H9 (cell line): ENCODE data around the gene CR1L. TPM values are rescaled to one million over a fixed set of nuclear protein-coding genes. Genes with fewer than 3 reads are reported as not detected.

Experiments
- DNase-seq: peaks from one replicate; pipeline ENCODE4 v3.0.0-alpha.2; 2017
- H2AFZ ChIP-seq: one replicate; pipeline ENCODE4 v1.6.1; 2013; ENCODE audit warnings: mild to moderate bottlenecking, low read length, control low read depth, moderate library complexity
- H2AK5ac ChIP-seq: 2 replicates; pipeline ENCODE4 v1.6.1; 2013; ENCODE audit warnings: low read length, control low read depth, mixed read lengths; ENCODE audit not compliant: insufficient read length
- H2BK120ac ChIP-seq: one replicate; pipeline ENCODE4 v1.6.1; 2013; ENCODE audit warnings: low read depth, mild to moderate bottlenecking, low read length, control low read depth, inconsistent platforms; ENCODE audit not compliant: poor library complexity, severe bottlenecking
- H2BK12ac ChIP-seq: 2 replicates; pipeline ENCODE4 v1.6.1; 2013; ENCODE audit warnings: low read length, control low read depth, mixed read lengths, low read depth; ENCODE audit not compliant: insufficient read length
- H2BK15ac ChIP-seq: 2 replicates; pipeline ENCODE4 v1.6.1; 2013; ENCODE audit warnings: low read depth, low read length, control low read depth
- H2BK20ac ChIP-seq: one replicate; pipeline ENCODE4 v1.6.1; 2013; ENCODE audit warnings: low read depth, mild to moderate bottlenecking, low read length, control low read depth, inconsistent platforms; ENCODE audit not compliant: poor library complexity, severe bottlenecking
- H2BK5ac ChIP-seq: 2 replicates; pipeline ENCODE4 v1.6.1; 2013; ENCODE audit warnings: low read length, control low read depth, mixed read lengths; ENCODE audit not compliant: insufficient read length
- H3K14ac ChIP-seq: 2 replicates; pipeline ENCODE4 v1.6.1; 2013; ENCODE audit warnings: low read length, control low read depth; ENCODE audit not compliant: insufficient read depth
- H3K18ac ChIP-seq: 2 replicates; pipeline ENCODE4 v1.6.1; 2013; ENCODE audit warnings: low read depth, mild to moderate bottlenecking, mixed read lengths, low read length, control low read depth; ENCODE audit not compliant: insufficient read length
- H3K23ac ChIP-seq: 2 replicates; pipeline ENCODE4 v1.6.1; 2013; ENCODE audit warnings: low read length, control low read depth, mixed read lengths, low read depth; ENCODE audit not compliant: insufficient read length
- H3K23me2 ChIP-seq: 2 replicates; pipeline ENCODE4 v1.6.1; 2013; ENCODE audit warnings: low read depth, mild to moderate bottlenecking, mixed read lengths, low read length, control low read depth; ENCODE audit not compliant: insufficient read length, poor library complexity, severe bottlenecking
- H3K27ac ChIP-seq: 2 replicates; pipeline ENCODE4 v1.5.1; 2013; ENCODE audit warnings: low read length, control low read depth, mixed read lengths, low read depth; ENCODE audit not compliant: insufficient read length
- H3K27me3 ChIP-seq: 2 replicates; pipeline ENCODE4 v1.6.1; 2013; ENCODE audit warnings: low read length, control low read depth, inconsistent platforms; ENCODE audit not compliant: insufficient read depth
- H3K4ac ChIP-seq: 2 replicates; pipeline ENCODE4 v1.6.1; 2013; ENCODE audit warnings: low read depth, mild to moderate bottlenecking, control low read depth, inconsistent platforms, low read length, moderate library complexity
- H3K4me1 ChIP-seq: 2 replicates; pipeline ENCODE4 v1.6.1; 2013; ENCODE audit warnings: low read length, control low read depth, inconsistent platforms; ENCODE audit not compliant: insufficient read depth
- H3K4me2 ChIP-seq: 2 replicates; pipeline ENCODE4 v1.6.1; 2013; ENCODE audit warnings: low read length, control low read depth, mixed read lengths; ENCODE audit not compliant: insufficient read length, insufficient read depth
- H3K56ac ChIP-seq: 2 replicates; pipeline ENCODE4 v1.6.1; 2013; ENCODE audit warnings: low read depth, mild to moderate bottlenecking, mixed read lengths, low read length, control low read depth; ENCODE audit not compliant: insufficient read length
- H3K79me1 ChIP-seq: 2 replicates; pipeline ENCODE4 v1.6.1; 2013; ENCODE audit warnings: low read depth, mild to moderate bottlenecking, moderate library complexity, low read length, control low read depth, inconsistent platforms; ENCODE audit not compliant: insufficient read depth, poor library complexity, severe bottlenecking
- H3K79me2 ChIP-seq: 2 replicates; pipeline ENCODE4 v1.6.1; 2013; ENCODE audit warnings: low read length, control low read depth, inconsistent platforms; ENCODE audit not compliant: insufficient read depth
- H3K9ac ChIP-seq: 2 replicates; pipeline ENCODE4 v1.6.1; 2013; ENCODE audit warnings: low read length, control low read depth, mixed read lengths; ENCODE audit not compliant: insufficient read length; ENCODE audit errors: extremely low read depth
- H3K9me3 ChIP-seq: one replicate; pipeline ENCODE4 v1.6.1; 2013; ENCODE audit warnings: low read depth, low read length, inconsistent platforms; ENCODE audit not compliant: control insufficient read depth
- H3T11ph ChIP-seq: one replicate; pipeline ENCODE4 v1.6.1; 2013; ENCODE audit warnings: mild to moderate bottlenecking, low read length, control low read depth, inconsistent platforms
- H4K20me1 ChIP-seq: one replicate; pipeline ENCODE4 v1.6.1; 2013; ENCODE audit not compliant: control insufficient read depth, insufficient read length, insufficient read depth
- H4K5ac ChIP-seq: 2 replicates; pipeline ENCODE4 v1.6.1; 2013; ENCODE audit warnings: low read depth, mild to moderate bottlenecking, mixed read lengths, low read length, control low read depth; ENCODE audit not compliant: insufficient read length
- H4K8ac ChIP-seq: replicated peaks from 2 replicates; pipeline ENCODE4 v1.6.1; 2013; ENCODE audit warnings: low read length, control low read depth, mixed read lengths, low read depth; ENCODE audit not compliant: insufficient read length
- H4K91ac ChIP-seq: 2 replicates; pipeline ENCODE4 v1.6.1; 2013; ENCODE audit warnings: low read depth, mild to moderate bottlenecking, moderate library complexity, mixed read lengths, low read length, control low read depth; ENCODE audit not compliant: insufficient read length
- H3K27ac Mint-ChIP-seq, 3 experiments: 2 replicates in 2 of 3; 3 replicates in 1 of 3; pipeline ENCODE4 v1.8.0; 2020 to 2021; ENCODE audit warnings: mixed read lengths in 3 of 3, mild to moderate bottlenecking in 1 of 3, moderate library complexity in 1 of 3
- H3K27me3 Mint-ChIP-seq: 2 replicates; pipeline ENCODE4 v1.8.0; 2021; ENCODE audit warnings: low read depth, mild to moderate bottlenecking, moderate library complexity, mixed read lengths
- H3K36me3 Mint-ChIP-seq, 3 experiments: 2 replicates in 2 of 3; 3 replicates in 1 of 3; pipeline ENCODE4 v1.8.0; 2020 to 2021; ENCODE audit warnings: low read depth in 3 of 3, mixed read lengths in 3 of 3; ENCODE audit not compliant: insufficient read depth in 1 of 3
- H3K4me1 Mint-ChIP-seq, 2 experiments: 2 replicates each; pipeline ENCODE4 v1.8.0; 2020; ENCODE audit warnings: mixed read lengths in 2 of 2
- H3K4me3 Mint-ChIP-seq, 2 experiments: 2 replicates in 1 of 2; 3 replicates in 1 of 2; pipeline ENCODE4 v1.8.0; 2020 to 2021; ENCODE audit warnings: mild to moderate bottlenecking in 2 of 2, mixed read lengths in 2 of 2, moderate library complexity in 1 of 2
- H3K9me3 Mint-ChIP-seq, 2 experiments: 2 replicates in 1 of 2; 3 replicates in 1 of 2; pipeline ENCODE4 v1.8.0; 2020; ENCODE audit warnings: mild to moderate bottlenecking in 2 of 2, mixed read lengths in 2 of 2, moderate library complexity in 1 of 2
- WGBS: extraction: QIAGEN DNeasy Blood & Tissue Kit; methylation state at CpG from one replicate; pipeline ENCODE4 v1.1.7; 2013; ENCODE audit warnings: missing lambda C conversion rate, low lambda C conversion rate, mixed read lengths; ENCODE audit not compliant: insufficient read length; ENCODE audit errors: extremely low coverage; 5-methylcytosine and 5-hydroxymethylcytosine counted together
- total RNA-seq: library from RNA; stranded (reverse); gene quantifications from 2 replicates; pipeline ENCODE4 v1.2.1, GENCODE V29; 2021
- TF ChIP-seq, protein P1 (sequence below): fragments of 200-600 bp; sonication (generic); conservative IDR thresholded peaks from 3 replicates; pipeline ENCODE4 v1.8.0; 2021; ENCODE audit warnings: antibody characterized with exemption, mild to moderate bottlenecking

CR1L gene
- total RNA-seq, 1 experiment from 2014 or later, result 0.37 TPM

DNA sequence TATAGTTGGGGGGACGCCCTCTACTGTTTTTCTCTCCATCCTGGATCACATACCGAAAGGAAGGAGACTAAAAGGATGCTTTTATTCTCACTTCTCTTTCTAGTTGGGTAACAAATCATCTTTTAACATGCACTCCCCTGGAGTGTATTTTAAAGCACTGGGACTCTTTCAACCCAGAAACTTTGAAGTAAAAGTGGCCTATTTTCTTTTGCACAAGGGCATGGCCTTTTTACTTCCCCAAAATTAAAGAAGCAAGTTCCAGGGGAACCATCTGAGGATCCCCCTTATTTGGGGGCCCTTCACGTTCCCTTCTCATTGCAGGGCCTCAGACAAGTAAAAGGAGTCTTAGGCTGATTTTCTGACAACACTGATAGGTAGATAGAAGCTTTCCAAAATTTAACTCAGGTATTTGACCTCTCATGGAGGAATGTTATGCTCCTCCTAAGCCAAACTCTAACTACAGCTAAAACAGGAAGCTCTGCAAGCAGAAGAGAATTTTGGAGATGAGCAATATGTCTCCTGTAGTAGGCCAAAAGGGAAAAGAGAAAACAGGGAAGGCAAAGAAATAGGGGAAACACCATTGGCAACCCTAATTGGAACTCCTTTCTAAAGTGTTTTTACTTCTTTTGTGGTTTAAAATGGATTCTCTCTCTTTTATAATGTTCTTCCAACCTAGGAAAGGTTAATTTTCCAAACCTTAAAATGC is 98.1 kb downstream of the CR1L start:
- H3K4me3 Mint-ChIP-seq, result no peak overlapping the region
- WGBS, result no CpG with 5 or more reads among the region's 3 CpGs
- no peak overlapping the region for H4K8ac ChIP-seq
- H3K27ac Mint-ChIP-seq, result no peak overlapping the region
- no peak overlapping the region for H2AK5ac ChIP-seq
- H3K56ac ChIP-seq, result no peak overlapping the region
- no peak overlapping the region for H2BK120ac ChIP-seq
- H2BK15ac ChIP-seq, result no peak overlapping the region
- H3K9ac ChIP-seq, result no peak overlapping the region
- no peak overlapping the region for H4K5ac ChIP-seq
- H3K14ac ChIP-seq, result no peak overlapping the region
- no peaks in the 10 kb centered on the region for H3K79me1 ChIP-seq
- H3K27ac ChIP-seq, result no peak overlapping the region
- no peak overlapping the region for H2BK20ac ChIP-seq
- H3T11ph ChIP-seq, result no peak overlapping the region
- H3K9me3 ChIP-seq, result no peaks in the 10 kb centered on the region
- no peaks in the 10 kb centered on the region for H3K4me1 ChIP-seq
- H3K4ac ChIP-seq, result no peak overlapping the region
- H3K36me3 Mint-ChIP-seq, result peaks cover 0 to 19% (median 14%) of the 10 kb centered on the region in 3 experiments; a peak in 4 of 7 replicates
- no peaks in the 10 kb centered on the region for H3K27me3 Mint-ChIP-seq
- H3K4me2 ChIP-seq, result no peak overlapping the region
- H3K9me3 Mint-ChIP-seq, result peaks cover 4 to 15% of the 10 kb centered on the region in 2 experiments; a peak in 4 of 5 replicates
- no peak overlapping the region for H4K91ac ChIP-seq
- no peaks in the 10 kb centered on the region for H4K20me1 ChIP-seq
- H2BK5ac ChIP-seq, result no peak overlapping the region
- H2AFZ ChIP-seq, result no peak overlapping the region
- peaks cover 20 to 23% of the 10 kb centered on the region in 2 experiments for H3K4me1 Mint-ChIP-seq
- TF ChIP-seq, protein P1, sequence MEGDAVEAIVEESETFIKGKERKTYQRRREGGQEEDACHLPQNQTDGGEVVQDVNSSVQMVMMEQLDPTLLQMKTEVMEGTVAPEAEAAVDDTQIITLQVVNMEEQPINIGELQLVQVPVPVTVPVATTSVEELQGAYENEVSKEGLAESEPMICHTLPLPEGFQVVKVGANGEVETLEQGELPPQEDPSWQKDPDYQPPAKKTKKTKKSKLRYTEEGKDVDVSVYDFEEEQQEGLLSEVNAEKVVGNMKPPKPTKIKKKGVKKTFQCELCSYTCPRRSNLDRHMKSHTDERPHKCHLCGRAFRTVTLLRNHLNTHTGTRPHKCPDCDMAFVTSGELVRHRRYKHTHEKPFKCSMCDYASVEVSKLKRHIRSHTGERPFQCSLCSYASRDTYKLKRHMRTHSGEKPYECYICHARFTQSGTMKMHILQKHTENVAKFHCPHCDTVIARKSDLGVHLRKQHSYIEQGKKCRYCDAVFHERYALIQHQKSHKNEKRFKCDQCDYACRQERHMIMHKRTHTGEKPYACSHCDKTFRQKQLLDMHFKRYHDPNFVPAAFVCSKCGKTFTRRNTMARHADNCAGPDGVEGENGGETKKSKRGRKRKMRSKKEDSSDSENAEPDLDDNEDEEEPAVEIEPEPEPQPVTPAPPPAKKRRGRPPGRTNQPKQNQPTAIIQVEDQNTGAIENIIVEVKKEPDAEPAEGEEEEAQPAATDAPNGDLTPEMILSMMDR, result no peak
- no peak overlapping the region for H3K23ac ChIP-seq
- H3K18ac ChIP-seq, result no peak overlapping the region
- no peak for DNase-seq
- H3K23me2 ChIP-seq, result no peaks in the 10 kb centered on the region
- no peak overlapping the region for H2BK12ac ChIP-seq
- no peaks in the 10 kb centered on the region for H3K79me2 ChIP-seq
- H3K27me3 ChIP-seq, result no peaks in the 10 kb centered on the region
